Measurements from ENCODE around the gene USP33.

DNA sequence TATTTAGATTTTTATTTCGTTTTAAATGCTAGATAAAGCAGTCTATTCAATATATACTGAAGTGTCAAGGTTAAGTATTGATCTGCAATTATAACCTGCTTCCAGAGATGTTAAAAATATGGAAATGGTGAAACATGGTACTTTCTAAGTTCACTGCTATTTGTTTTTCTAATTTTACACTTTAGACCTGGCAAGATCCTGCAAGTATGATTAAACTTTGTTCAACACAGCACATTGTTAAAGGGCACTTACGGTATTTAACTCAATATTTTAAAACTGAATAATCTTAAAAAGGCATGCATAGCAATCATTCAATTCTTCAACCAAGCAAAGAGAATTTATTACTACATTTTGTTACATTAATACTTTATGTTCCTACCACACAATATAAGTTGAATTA is 41.5 kb downstream of the USP33 start:
- TF ChIP-seq MAFK (IDR thresholded peaks at IDR 0.05; ENCODE audit: low read depth, low read length), result no peak
- TF ChIP-seq CTCF (IDR thresholded peaks at IDR 0.05; ENCODE audit: control extremely low read depth in 1 of 3, insufficient read depth in 1 of 3, low read depth in 1 of 3, low read length in 3 of 3), result no peak
- no peak for TF ChIP-seq EP300 (IDR thresholded peaks at IDR 0.05; ENCODE audit: borderline replicate concordance in 1 of 2, low read depth in 2 of 2, low read length in 2 of 2)
- no peak for TF ChIP-seq CHD1 (IDR thresholded peaks at IDR 0.05; ENCODE audit: low read depth, low read length)
- TF ChIP-seq RAD21 (IDR thresholded peaks at IDR 0.05 in 1 of 2, conservative IDR thresholded peaks at IDR 0.05 in 1 of 2; ENCODE audit: low read depth in 2 of 2, low read length in 2 of 2), result no peak
- TF ChIP-seq RFX5 (IDR thresholded peaks at IDR 0.05; ENCODE audit: borderline replicate concordance, low read depth, low read length), result no peak
- TF ChIP-seq SIN3A (conservative IDR thresholded peaks at IDR 0.05 in 1 of 2, IDR thresholded peaks at IDR 0.05 in 1 of 2; ENCODE audit: low read depth in 1 of 2, low read length in 2 of 2), result no peak
- no peak for TF ChIP-seq GABPA (IDR thresholded peaks at IDR 0.05; ENCODE audit: borderline replicate concordance, insufficient read depth, low read length)

All from H1 (cell line).